GM20000 (cell line): ENCODE measurements around the gene CCL14.
"Not testable (repeated sequence)": the region's sequence is repeated elsewhere in the genome, so short reads cannot be mapped to it uniquely, and the experiment has no call there.

Experiments
- DNase-seq: peaks from one replicate; pipeline ENCODE4 v3.0.0; 2012; ENCODE audit warnings: low spot score
- TF ChIP-seq, protein P1 (sequence below): IDR thresholded peaks from 2 replicates; pipeline ENCODE4 v1.5.1; 2012; ENCODE audit warnings: mild to moderate bottlenecking, control low read depth; ENCODE audit errors: extremely low read depth, missing control alignments

CCL14 gene

GRCh38 chr17:36001862-36002603 is 15.5 kb upstream of the CCL14 start:
- DNase-seq: no peak
- TF ChIP-seq, protein P1, sequence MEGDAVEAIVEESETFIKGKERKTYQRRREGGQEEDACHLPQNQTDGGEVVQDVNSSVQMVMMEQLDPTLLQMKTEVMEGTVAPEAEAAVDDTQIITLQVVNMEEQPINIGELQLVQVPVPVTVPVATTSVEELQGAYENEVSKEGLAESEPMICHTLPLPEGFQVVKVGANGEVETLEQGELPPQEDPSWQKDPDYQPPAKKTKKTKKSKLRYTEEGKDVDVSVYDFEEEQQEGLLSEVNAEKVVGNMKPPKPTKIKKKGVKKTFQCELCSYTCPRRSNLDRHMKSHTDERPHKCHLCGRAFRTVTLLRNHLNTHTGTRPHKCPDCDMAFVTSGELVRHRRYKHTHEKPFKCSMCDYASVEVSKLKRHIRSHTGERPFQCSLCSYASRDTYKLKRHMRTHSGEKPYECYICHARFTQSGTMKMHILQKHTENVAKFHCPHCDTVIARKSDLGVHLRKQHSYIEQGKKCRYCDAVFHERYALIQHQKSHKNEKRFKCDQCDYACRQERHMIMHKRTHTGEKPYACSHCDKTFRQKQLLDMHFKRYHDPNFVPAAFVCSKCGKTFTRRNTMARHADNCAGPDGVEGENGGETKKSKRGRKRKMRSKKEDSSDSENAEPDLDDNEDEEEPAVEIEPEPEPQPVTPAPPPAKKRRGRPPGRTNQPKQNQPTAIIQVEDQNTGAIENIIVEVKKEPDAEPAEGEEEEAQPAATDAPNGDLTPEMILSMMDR: no peak

GRCh38 chr17:36001110-36001771 is 14.7 kb upstream of the CCL14 start, which contains the start of gene CCL15:
CCL15 (minus strand) TSS chr17:36001553; CDS start chr17:36001492, 61 bp downstream.
- DNase-seq: no peak
- TF ChIP-seq, protein P1: no peak

- DNase-seq: no peak
- TF ChIP-seq, protein P1: no peak
These were observed 14.2 kb upstream of the CCL14 start for GRCh38 chr17:36000732-36001109.

DNA sequence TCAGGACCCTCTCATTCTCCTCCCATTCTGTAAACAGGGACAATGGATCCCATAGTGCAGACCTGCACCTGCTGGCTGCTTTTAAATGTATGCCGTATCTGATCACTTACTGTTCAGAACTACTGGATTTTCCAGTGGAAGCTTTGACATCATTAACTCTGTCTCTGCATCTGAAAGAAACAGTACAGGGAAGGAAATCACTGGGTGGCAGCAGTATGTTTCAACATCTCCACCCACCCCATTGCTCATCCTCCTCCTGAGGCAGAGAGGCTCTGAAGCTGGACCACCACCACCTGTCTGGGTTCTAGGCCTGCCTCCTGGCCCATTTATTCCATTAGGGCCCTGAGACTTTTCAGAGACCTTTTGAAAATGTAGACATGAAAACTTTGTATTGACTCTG is 12.2 kb upstream of the CCL14 start:
- no peak for DNase-seq
- TF ChIP-seq, protein P1: no peak

DNA sequence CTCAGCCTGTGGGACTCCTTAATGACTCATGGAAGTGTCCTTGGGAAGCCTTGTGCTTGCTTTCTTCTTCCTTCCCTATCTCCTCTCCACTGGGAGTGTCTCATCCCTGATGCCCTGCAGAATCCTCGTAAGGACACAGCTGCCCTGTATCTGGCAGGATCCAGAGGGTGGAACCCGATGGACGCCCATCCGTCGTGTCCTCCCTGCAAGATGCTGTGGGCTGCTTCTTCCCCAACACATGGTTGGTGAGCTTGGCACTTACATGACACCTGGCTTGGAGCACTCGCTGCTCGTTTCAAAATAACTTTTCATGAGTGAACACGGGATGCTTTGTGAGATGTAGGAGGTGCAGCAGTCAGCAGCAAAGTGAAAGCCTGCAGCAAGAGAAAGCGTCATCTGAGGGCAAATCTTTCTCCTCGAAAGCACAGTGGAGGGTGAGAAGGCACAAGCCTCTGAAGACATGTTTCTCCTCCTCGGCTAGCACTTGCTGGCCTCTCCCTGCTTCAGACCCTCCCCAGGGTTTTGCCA is 11.6 kb upstream of the CCL14 start:
- DNase-seq: no peak
- TF ChIP-seq, protein P1: no peak

DNA sequence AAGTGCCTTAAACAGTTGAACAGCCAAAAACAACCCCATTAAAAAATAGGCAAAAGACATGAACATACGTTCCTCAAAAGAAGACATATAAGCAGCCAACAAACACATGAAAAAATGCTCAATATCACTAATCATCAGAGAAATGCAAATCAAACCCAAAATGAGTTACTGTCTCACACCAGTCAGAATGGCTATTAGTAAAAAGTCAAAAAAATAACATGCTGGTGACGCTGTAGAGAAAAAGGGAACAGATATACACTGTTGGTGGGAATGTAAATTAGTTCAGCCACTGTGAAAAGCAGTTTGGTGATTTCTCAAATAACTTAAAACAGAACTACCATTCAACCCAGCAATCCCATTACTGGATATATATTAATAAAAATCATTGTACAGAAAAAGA is 8.8 kb upstream of the CCL14 start:
- not testable (repeated sequence) for DNase-seq

DNA sequence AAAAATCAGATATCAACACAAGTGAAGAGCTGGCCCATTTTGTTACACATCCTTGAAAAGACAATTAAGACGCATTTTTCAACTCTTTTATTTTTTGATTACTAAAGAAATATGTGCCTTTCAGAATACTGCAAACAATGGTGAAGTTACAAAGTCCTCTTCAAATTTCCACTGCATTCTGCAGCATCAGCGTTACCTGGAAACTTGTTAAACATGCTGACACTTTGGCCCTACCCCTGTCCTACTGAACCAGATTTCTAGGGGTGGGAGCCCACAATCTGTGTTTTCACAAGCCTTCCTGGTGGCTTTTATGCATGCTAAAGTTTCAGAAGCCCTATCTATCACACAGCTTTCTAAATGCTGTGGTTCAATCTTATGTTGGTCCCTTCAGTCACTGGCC is 4.5 kb upstream of the CCL14 start:
- DNase-seq: no peak
- TF ChIP-seq, protein P1: no peak

DNA sequence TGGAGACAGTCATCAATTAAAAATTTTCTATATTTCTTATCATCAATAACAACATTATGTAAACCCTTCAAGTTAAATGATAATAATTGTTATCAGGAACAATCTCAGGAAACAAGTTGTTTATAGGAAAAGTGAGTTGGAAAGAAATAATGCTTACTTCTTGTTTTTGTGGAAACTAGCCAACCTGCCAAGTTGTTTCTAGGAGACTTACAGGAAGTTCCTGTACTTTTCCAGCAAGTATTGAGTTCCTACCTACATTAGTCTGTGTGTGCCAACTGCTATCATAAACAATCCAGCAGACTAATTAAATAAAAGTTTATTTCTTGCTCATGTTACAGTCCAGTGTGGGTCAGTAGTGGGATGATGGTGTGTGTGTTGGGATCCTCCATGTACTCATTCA is 1.6 kb upstream of the CCL14 start:
- DNase-seq: no peak
- TF ChIP-seq, protein P1: no peak
